H1 (cell line): Measurements from ENCODE around the gene VEPH1. TPM values are rescaled to one million over a fixed set of nuclear protein-coding genes. Genes with fewer than 3 reads are reported as not detected.

Source experiments
- CTCF ChIA-PET: fragments of 300-600 bp; sonication (Branson Sonifier 250); formaldehyde crosslinking; loops from one replicate; lab custom pipeline; 2021; ENCODE audit not compliant: partially characterized antibody; lab: Charles Lee
- POLR2A ChIA-PET: fragments of 300-600 bp; sonication (Branson Sonifier 250); formaldehyde crosslinking; loops from one replicate; lab custom pipeline; 2021; ENCODE audit warnings: inconsistent platforms; ENCODE audit not compliant: partially characterized antibody; lab: Charles Lee
- DNase-seq, 2 experiments: peaks; one replicate each; pipeline versions ENCODE4 v3.0.0 to v3.0.0-alpha.2; 2010 to 2022; ENCODE audit warnings: low spot score in 2 of 2, low read depth in 1 of 2, mixed read lengths in 1 of 2
- FAIRE-seq: peaks from 2 replicates; lab custom pipeline; 2011; peaks lifted over from hg19 to GRCh38; lab: Jason Lieb, UNC
- H2AFZ ChIP-seq: 2 replicates; pipeline ENCODE4 v1.8.1; 2012; ENCODE audit warnings: low read length, inconsistent platforms
- H2AK5ac ChIP-seq: 2 replicates; pipeline ENCODE4 v1.6.1; 2013; ENCODE audit warnings: low read depth, low read length
- H2BK120ac ChIP-seq: replicated peaks from 2 replicates; pipeline ENCODE3; 2013; ENCODE audit warnings: low read depth, low read length, inconsistent platforms
- H2BK12ac ChIP-seq: 2 replicates; pipeline ENCODE4 v1.6.1; 2013; ENCODE audit warnings: low read depth, low read length
- H2BK15ac ChIP-seq: 2 replicates; pipeline ENCODE4 v1.6.1; 2013; ENCODE audit warnings: low read length
- H2BK20ac ChIP-seq: 2 replicates; pipeline ENCODE4 v1.6.1; 2013; ENCODE audit warnings: low read length
- H2BK5ac ChIP-seq: 2 replicates; pipeline ENCODE4 v1.6.1; 2013; ENCODE audit warnings: low read depth, low read length
- H3K14ac ChIP-seq: 2 replicates; pipeline ENCODE4 v1.6.1; 2013; ENCODE audit warnings: inconsistent platforms; ENCODE audit not compliant: insufficient read length
- H3K18ac ChIP-seq: 2 replicates; pipeline ENCODE4 v1.6.1; 2013; ENCODE audit warnings: low read length; ENCODE audit errors: extremely low read depth
- H3K23ac ChIP-seq: 2 replicates; pipeline ENCODE4 v1.6.1; 2013; ENCODE audit warnings: inconsistent platforms; ENCODE audit not compliant: insufficient read length
- H3K23me2 ChIP-seq: 2 replicates; pipeline ENCODE4 v1.6.1; 2013; ENCODE audit warnings: low read depth, low read length
- H3K27ac ChIP-seq: 2 replicates; pipeline ENCODE4 v1.6.1; 2011; ENCODE audit warnings: low read depth, low read length, inconsistent platforms
- H3K27me3 ChIP-seq, 4 experiments: replicated peaks in 1 of 4; 1 replicate in 1 of 4; 2 replicates in 3 of 4; pipeline versions ENCODE4 v1.6.1 to v1.8.1; 2011 to 2013; ENCODE audit warnings: low read length in 3 of 4, mild to moderate bottlenecking in 3 of 4, inconsistent platforms in 2 of 4, mixed read lengths in 2 of 4, moderate library complexity in 1 of 4; ENCODE audit not compliant: control insufficient read depth in 3 of 4, insufficient read depth in 3 of 4; ENCODE audit errors: extremely low read depth in 1 of 4
- H3K36me3 ChIP-seq, 4 experiments: 2 replicates each; pipeline versions ENCODE4 v1.6.1 to v1.8.1; 2011 to 2013; ENCODE audit warnings: mild to moderate bottlenecking in 4 of 4, low read length in 3 of 4, moderate library complexity in 2 of 4, control low read depth in 1 of 4, inconsistent platforms in 1 of 4; ENCODE audit not compliant: insufficient read depth in 4 of 4, control insufficient read depth in 2 of 4
- H3K4ac ChIP-seq: replicated peaks from 2 replicates; pipeline ENCODE3; 2013; ENCODE audit warnings: low read length, low read depth, mixed read lengths, inconsistent platforms; ENCODE audit not compliant: insufficient read length
- H3K4me1 ChIP-seq, 4 experiments: replicated peaks in 1 of 4; 1 replicate in 1 of 4; 2 replicates in 3 of 4; pipeline versions ENCODE4 v1.6.1 to v1.8.1; 2011 to 2013; ENCODE audit warnings: low read length in 3 of 4, inconsistent platforms in 2 of 4, mixed read lengths in 1 of 4; ENCODE audit not compliant: insufficient read depth in 4 of 4, control insufficient read depth in 3 of 4
- H3K4me2 ChIP-seq, 2 experiments: 2 replicates each; pipeline versions ENCODE4 v1.6.1 to v1.8.1; 2011 to 2013; ENCODE audit warnings: low read depth in 2 of 2, low read length in 2 of 2, control low read depth in 1 of 2, inconsistent platforms in 1 of 2, mild to moderate bottlenecking in 1 of 2; ENCODE audit not compliant: insufficient read depth in 1 of 2
- H3K4me3 ChIP-seq, 4 experiments: fragments of 200-600, 300-600 bp in 1 of 4; sonication (generic), shearing (Covaris generic), sonication (Bioruptor Twin) in 1 of 4; 2 replicates each; pipeline versions ENCODE4 v1.5.1 to v1.8.1; 2011 to 2016; ENCODE audit warnings: low read length in 4 of 4, low read depth in 3 of 4, control low read depth in 2 of 4, inconsistent platforms in 2 of 4, mild to moderate bottlenecking in 2 of 4, mixed read lengths in 1 of 4, moderate library complexity in 1 of 4; ENCODE audit not compliant: insufficient read depth in 2 of 4; ENCODE audit errors: extremely low read depth in 1 of 4
- H3K56ac ChIP-seq: replicated peaks from 2 replicates; pipeline ENCODE3; 2013; ENCODE audit warnings: low read depth, mild to moderate bottlenecking, mixed read lengths, low read length, inconsistent platforms; ENCODE audit not compliant: insufficient read length
- H3K79me1 ChIP-seq: 2 replicates; pipeline ENCODE4 v1.6.1; 2013; ENCODE audit warnings: low read depth, low read length, control low read depth
- H3K79me2 ChIP-seq, 2 experiments: 2 replicates each; pipeline versions ENCODE4 v1.6.1 to v1.8.1; 2012 to 2013; ENCODE audit warnings: low read length in 2 of 2, mild to moderate bottlenecking in 2 of 2, inconsistent platforms in 1 of 2; ENCODE audit not compliant: insufficient read depth in 2 of 2, control insufficient read depth in 1 of 2
- H3K9ac ChIP-seq, 4 experiments: replicated peaks in 1 of 4; 1 replicate in 1 of 4; 2 replicates in 3 of 4; pipeline versions ENCODE4 v1.6.1 to v1.8.1; 2011 to 2013; ENCODE audit warnings: low read depth in 3 of 4, low read length in 3 of 4, control low read depth in 2 of 4, mild to moderate bottlenecking in 2 of 4, moderate library complexity in 2 of 4, inconsistent platforms in 1 of 4; ENCODE audit errors: extremely low read depth in 1 of 4
- H3K9me3 ChIP-seq, 2 experiments: 2 replicates each; pipeline versions ENCODE4 v1.6.1 to v1.8.1; 2012 to 2013; ENCODE audit warnings: mild to moderate bottlenecking in 2 of 2, moderate library complexity in 2 of 2, control low read depth in 1 of 2, inconsistent platforms in 1 of 2, low read depth in 1 of 2, low read length in 1 of 2, mixed read lengths in 1 of 2; ENCODE audit not compliant: insufficient read depth in 2 of 2
- H4K20me1 ChIP-seq, 2 experiments: replicated peaks in 1 of 2; 2 replicates each; pipeline versions ENCODE3 to v1.8.1; 2011 to 2013; ENCODE audit warnings: inconsistent platforms in 2 of 2, low read length in 2 of 2, mild to moderate bottlenecking in 1 of 2; ENCODE audit not compliant: insufficient read depth in 2 of 2, control insufficient read depth in 1 of 2
- H4K5ac ChIP-seq: 2 replicates; pipeline ENCODE4 v1.6.1; 2013; ENCODE audit warnings: low read length, low read depth, mixed read lengths, inconsistent platforms; ENCODE audit not compliant: insufficient read length
- H4K8ac ChIP-seq: 2 replicates; pipeline ENCODE4 v1.8.0; 2013; ENCODE audit warnings: mild to moderate bottlenecking, moderate library complexity, low read length, inconsistent platforms; ENCODE audit not compliant: insufficient read depth; ENCODE audit errors: extremely low read depth
- H4K91ac ChIP-seq: replicated peaks from 2 replicates; pipeline ENCODE3; 2013; ENCODE audit warnings: low read length, mixed read lengths, inconsistent platforms; ENCODE audit not compliant: insufficient read length
- ATF3 ChIP-seq: IDR thresholded peaks from 2 replicates; pipeline ENCODE4 v1.6.1; 2011; ENCODE audit warnings: low read depth, mild to moderate bottlenecking, low read length; ENCODE audit not compliant: insufficient read depth
- EP300 ChIP-seq, 2 experiments: IDR thresholded peaks; 1 replicate in 1 of 2; 2 replicates in 1 of 2; pipeline ENCODE4 v1.6.1; 2011 to 2012; ENCODE audit warnings: low read depth in 2 of 2, low read length in 2 of 2, mild to moderate bottlenecking in 2 of 2, borderline replicate concordance in 1 of 2, inconsistent platforms in 1 of 2, moderate library complexity in 1 of 2
- EZH2 ChIP-seq: fragments of 200-600 bp; sonication (generic); IDR thresholded peaks from 2 replicates; pipeline ENCODE4 v1.7.1; 2012; ENCODE audit warnings: low read depth, mild to moderate bottlenecking, moderate library complexity, low read length, inconsistent platforms; ENCODE audit not compliant: severe bottlenecking
- FOSL1 ChIP-seq: IDR thresholded peaks from 2 replicates; pipeline ENCODE4 v1.6.1; 2011; ENCODE audit warnings: mild to moderate bottlenecking, low read depth, low read length, moderate library complexity; ENCODE audit not compliant: insufficient read depth
- HDAC6 ChIP-seq: IDR thresholded peaks from one replicate; pipeline ENCODE4 v1.7.1; 2012; ENCODE audit warnings: low read depth, mild to moderate bottlenecking, inconsistent platforms, low read length, moderate library complexity
- RFX5 ChIP-seq: IDR thresholded peaks from 2 replicates; pipeline ENCODE4 v1.6.1; 2011; ENCODE audit warnings: low read depth, low read length, improper control_type of control experiment, borderline replicate concordance
- SAP30 ChIP-seq: fragments of 300-600 bp; sonication (generic); IDR thresholded peaks from 2 replicates; pipeline ENCODE4 v1.7.1; 2012; ENCODE audit warnings: low read length, moderate library complexity, mild to moderate bottlenecking, inconsistent platforms; ENCODE audit not compliant: insufficient read depth, insufficient replicate concordance
- TCF12 ChIP-seq: IDR thresholded peaks from 2 replicates; pipeline ENCODE4 v1.6.1; 2011; ENCODE audit warnings: low read depth, mild to moderate bottlenecking, low read length
- polyA plus RNA-seq, 7 experiments: library from polyadenylated mRNA; depleted of rRNA in 3 of 7; stranded (reverse) in 5 of 7; unstranded in 2 of 7; fragments of >200 nt in 5 of 7; fragments of 200-250 nt in 2 of 7; gene quantifications; 1 replicate in 5 of 7; 2 replicates in 1 of 7; 4 replicates in 1 of 7; pipeline versions ENCODE4 v1.2.1 to v1.2.3, GENCODE V29; 2011 to 2013; ENCODE audit warnings: missing spikeins in 2 of 7, mixed read lengths in 2 of 7
- total RNA-seq: library from RNA; stranded (reverse); fragmentation: NEBNext Ultra II Directional; extraction: Animal tissue kit (Norgen Biotek cat#: 25700); gene quantifications from 2 replicates; pipeline ENCODE4 v1.2.1, GENCODE V29; 2021

Gene VEPH1
- total and polyA plus RNA-seq, 2 of the 8 experiments (the other 6 are each of a cell fraction or from before 2014, with no cell fraction given): 12.0 to 18.3 TPM

- FAIRE-seq: no peak
- Histone ChIP-seq H2BK20ac (no peak overlapping the region), H3K18ac (no peak overlapping the region), H3K23me2 (no peaks in the 10 kb centered on the region), H3K56ac (no peak overlapping the region), H3K4me1 (peaks cover 0 to 2% (median 0%) of the 10 kb centered on the region in 4 experiments; a peak in 1 of 7 replicates), H2AK5ac (no peak overlapping the region), H4K20me1 (no peaks in the 10 kb centered on the region), H2BK120ac (no peak overlapping the region), H3K27me3 (no peaks in the 10 kb centered on the region), H3K79me2 (no peaks in the 10 kb centered on the region), H3K4me2 (no peak overlapping the region), H3K4me3 (no peak overlapping the region), H2BK12ac (no peak overlapping the region), H2AFZ (no peak overlapping the region), H4K91ac (no peak overlapping the region), H4K8ac (no peak overlapping the region), H4K5ac (no peak overlapping the region), H3K4ac (no peak overlapping the region), H3K36me3 (no peaks in the 10 kb centered on the region), H3K14ac (no peak overlapping the region), H3K23ac (no peak overlapping the region), H3K79me1 (no peaks in the 10 kb centered on the region), H3K9ac (no peak overlapping the region), H3K27ac (no peak overlapping the region), H3K9me3 (no peaks in the 10 kb centered on the region), H2BK15ac (no peak overlapping the region), H2BK5ac (no peak overlapping the region)
- no peak for DNase-seq
- POLR2A ChIA-PET: no interaction called here
- CTCF ChIA-PET: interaction anchor here (0.7 to 1.7 kb wide), 5 partner anchors 9 to 104 kb away, joined by 3 to 5 read pairs (median 3); no protein-coding TSS in a partner anchor
- TF ChIP-seq EP300 (IDR thresholded peaks at IDR 0.05; ENCODE audit: borderline replicate concordance in 1 of 2, low read depth in 2 of 2, low read length in 2 of 2): no peak
- TF ChIP-seq FOSL1: no peak
- no peak for TF ChIP-seq TCF12
- no peak for TF ChIP-seq SAP30
- TF ChIP-seq ATF3: no peak
- TF ChIP-seq HDAC6: no peak
- no peak for TF ChIP-seq RFX5
- TF ChIP-seq EZH2: no peak
Observed at GRCh38 chr3:157388976-157389375, 114.2 kb downstream of the VEPH1 start.
